ENCODE measurements around the gene PDGFRB.
A peak's percentile ranks its signal among the peaks of the same experiment; 100 is the strongest.

Gene PDGFRB

DNA sequence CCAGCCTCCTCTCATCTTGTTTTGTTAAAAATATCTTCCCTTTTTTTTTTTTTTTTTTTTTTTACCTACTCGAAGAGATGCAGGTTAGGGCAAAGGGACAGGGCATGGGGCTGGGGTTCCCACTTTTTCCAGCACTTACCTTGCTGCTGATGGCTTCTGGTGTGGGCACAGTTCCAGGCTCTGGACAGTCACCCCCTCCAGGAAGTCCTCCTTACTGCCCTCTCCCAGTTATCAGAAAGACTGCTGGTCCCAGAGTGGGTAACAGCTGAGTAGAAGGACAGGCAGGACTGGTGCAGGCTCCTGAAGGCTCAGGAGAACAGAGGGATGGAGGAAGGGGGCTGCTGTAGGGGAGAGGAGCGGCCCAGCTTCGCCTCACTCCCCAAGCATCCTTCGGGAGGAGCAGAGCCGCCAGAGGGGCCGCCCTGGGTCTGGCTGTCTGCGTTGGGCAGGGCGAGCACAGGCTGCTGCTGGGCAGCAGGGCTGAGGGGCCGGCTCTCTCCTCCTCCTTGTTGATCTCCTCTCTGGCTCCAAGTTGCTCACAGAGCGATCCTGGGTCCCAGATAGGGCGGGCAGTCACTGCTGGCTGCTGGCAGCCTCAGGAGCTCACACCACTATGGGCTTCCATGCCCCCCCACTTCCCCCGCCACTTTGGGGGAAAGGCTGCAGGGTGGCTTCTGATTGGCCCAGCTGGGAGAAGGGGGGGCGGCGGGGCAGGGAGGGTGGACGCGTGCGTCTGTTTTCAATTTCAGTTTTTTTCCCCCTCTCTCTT lies at the start of gene PDGFRB:
Gene PDGFRB, minus strand, starts transcription at position 588 of the 769 bp plus-strand sequence. CDS start 18,798 bp downstream, outside the sequence.
- peak; percentile 22 for DNase-seq

DNA sequence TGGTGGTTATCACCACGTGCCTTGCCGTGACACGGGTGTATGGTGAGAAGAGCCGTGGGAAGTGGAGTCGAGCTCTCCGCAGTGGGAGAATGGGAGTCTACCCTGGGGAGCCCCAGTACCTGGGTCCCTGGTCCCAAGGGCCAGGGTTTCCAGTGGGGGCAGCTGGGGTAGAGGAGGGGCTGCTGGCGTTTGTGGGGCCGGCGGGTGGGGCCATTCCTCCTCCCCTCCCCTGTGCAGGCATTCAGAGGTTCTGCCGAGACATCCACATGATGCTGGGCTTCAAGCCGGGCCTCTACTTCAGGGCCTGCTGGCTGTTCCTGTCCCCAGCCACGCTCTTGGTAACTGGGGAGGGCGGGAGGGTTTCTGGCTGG lies 48.9 kb upstream of the PDGFRB start:
- no peak for DNase-seq

GRCh38 chr5:150203832-150204589 lies 48.4 kb upstream of the PDGFRB start:
- no peak for DNase-seq

DNA sequence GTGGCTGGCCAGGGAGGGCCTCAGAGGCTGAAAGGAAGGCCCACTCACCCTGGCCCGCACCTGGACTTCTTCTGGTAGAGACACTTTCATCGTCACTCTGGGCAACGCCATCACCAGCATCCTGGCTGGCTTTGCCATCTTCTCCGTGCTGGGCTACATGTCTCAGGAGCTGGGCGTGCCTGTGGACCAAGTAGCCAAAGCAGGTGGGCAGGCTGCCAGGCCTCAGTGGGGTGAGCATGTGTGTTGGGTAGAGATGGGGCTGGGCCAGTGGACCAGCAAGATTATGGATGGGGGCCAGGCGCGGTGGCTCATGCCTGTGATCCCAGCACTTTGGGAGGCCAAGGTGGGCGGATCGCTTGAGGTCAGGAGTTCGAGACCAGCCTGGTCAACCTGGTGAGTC lies 46.9 kb upstream of the PDGFRB start:
- no peak for DNase-seq

DNA sequence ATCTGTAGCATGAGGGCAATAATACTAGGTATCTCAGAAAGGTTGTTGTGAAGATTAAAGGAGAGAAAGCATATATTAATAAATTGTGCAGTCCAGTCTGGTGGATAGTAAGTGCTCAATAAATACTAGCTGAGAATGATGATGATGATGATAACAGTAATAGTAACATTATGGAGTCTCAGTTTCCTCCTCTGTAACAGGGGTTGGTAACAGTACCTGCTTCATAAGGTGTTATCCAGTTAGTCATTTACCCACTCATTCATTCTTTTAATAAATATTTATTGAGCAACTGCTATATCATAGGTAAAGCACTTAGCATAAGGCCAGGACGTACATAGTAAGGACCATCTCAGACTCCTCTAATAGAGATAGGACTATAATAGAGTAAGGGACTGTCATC lies 41.8 kb upstream of the PDGFRB start:
- no peak for DNase-seq

- no peak for DNase-seq
Observed at GRCh38 chr5:150196986-150197385, 41.3 kb upstream of the PDGFRB start.

- DNase-seq = no peak
Observed at GRCh38 chr5:150196514-150196913, 40.9 kb upstream of the PDGFRB start.

GRCh38 chr5:150195736-150196485 lies 40.3 kb upstream of the PDGFRB start:
- DNase-seq = no peak

DNA sequence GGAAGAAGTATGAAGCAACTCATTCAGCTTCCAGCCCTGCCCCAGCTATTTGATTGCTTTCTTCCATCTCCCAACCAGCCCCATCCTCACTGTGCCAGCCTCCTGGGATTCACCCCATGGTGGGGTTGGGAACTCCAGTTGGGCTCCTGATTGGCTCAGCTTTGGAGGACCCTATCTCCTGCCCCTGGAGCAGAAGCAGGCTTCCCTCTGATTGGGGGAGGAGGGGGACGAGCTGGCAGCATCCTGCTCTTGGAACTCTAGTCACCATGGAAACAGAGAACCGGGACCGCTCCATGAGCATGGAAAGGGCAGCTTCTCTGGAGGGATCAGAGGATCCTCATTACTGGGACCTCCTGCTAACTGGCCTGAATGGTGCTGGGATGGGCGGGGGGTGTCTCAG lies 36.8 kb upstream of the PDGFRB start:
- no peak for DNase-seq

DNA sequence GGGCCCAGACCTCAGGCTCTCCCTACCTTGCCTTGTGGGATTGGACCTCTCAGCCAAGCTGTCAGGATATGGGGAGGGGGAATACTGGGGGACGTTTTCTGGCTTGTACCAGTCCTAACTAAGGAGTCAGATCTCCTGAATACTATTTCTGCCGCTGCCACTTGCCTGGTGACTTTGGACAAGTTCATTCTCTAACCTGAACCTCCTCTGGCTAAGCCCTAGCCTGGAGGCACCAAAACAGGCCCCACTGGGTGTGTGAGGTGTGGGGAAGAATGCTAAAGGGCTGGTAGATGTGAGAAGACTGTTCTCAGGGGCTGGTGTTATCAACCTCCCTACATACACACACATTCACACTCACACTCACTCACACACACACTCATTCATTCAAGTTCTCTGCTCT lies 35.3 kb upstream of the PDGFRB start:
- DNase-seq = no peak

DNA sequence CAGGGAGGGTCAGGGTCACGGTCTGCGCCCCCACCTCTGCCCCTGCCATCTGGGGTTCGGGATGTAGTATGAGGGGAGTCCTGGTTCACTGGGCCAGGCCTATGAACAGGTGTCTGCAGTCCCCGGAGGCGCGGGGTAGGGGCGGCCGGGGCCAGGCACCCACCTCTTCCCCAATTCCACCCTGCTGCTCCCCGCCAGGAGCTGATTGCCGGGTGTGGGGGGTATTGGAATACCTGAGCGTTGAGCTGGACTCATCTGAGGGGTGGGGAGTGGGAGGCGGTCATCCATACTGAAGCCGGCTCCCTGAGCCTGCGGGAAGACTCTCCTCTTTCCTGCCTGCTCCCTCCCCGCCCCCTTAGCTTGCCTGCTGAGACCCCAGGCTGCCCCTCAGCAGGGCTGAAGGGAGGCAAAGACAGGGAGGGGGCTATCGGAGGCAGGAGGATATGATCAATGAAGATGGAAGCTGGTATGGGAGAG lies 34.9 kb upstream of the PDGFRB start:
- no peak for DNase-seq

GRCh38 chr5:150189728-150190502 lies 34.3 kb upstream of the PDGFRB start, which contains the start of gene SLC6A7:
Gene SLC6A7 (plus strand): TSS chr5:150190062. CDS start chr5:150190328, 266 bp downstream.
- no peak for DNase-seq

DNA sequence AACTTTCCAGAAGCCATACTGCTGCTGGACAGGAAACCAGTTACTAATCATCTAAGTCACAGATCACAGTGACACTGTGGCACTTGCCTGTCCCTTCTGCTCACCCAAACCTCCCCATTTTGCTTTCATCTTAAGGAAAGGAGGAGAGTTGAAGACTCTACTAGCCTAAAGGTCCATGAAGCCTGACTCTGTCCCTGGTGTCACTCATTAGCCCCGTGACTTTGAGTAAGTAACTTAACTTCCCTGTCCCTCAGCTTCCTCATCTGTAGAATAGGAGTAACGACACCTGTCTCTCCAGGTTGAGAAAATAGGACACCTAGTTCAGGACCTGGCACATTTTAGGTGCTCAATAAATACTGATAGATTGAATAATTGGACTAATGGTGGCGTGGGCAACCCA lies 33.7 kb upstream of the PDGFRB start:
- DNase-seq = no peak

- DNase-seq = no peak
Observed at GRCh38 chr5:150188146-150188842, 32.6 kb upstream of the PDGFRB start.

DNA sequence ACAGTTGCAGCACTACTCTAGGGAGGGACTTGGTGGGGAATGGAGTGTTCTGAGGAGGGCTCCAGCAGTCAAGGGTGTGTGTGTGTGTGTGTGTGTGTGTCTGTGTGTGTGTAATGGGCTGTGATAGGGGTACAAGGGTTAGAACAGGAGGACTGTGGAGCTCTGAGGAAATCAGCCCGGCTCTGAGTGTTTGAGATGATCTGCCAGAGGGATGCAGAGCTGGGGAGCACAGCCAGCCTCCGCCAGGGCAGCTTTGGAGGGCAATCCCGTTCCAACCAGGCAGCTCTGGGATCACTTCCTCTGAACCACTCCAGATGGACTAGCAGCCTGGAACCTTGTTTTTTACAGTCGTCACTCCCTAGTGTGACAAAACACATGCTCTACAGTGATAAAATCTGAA lies 31.3 kb upstream of the PDGFRB start:
- no peak for DNase-seq

DNA sequence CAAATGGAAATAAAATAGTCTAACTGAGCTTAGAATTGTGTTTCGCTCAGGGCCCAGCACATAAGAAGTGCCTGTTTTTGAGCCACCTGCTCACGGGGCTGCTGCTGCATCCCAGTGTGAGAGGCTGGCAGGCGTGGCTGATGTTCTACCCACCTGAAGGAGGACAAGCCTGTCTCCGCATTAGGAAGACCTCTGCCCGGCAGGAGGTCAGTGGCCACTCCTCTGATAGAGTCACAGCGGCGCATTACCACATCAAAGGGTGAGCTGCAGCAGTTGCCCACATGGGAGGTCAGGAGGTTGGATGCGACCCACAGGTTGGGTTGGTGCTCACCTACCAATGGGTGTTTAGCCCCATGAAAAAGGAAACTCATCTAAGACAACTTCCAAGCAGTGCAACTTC lies 30.5 kb upstream of the PDGFRB start:
- DNase-seq = no peak

DNA sequence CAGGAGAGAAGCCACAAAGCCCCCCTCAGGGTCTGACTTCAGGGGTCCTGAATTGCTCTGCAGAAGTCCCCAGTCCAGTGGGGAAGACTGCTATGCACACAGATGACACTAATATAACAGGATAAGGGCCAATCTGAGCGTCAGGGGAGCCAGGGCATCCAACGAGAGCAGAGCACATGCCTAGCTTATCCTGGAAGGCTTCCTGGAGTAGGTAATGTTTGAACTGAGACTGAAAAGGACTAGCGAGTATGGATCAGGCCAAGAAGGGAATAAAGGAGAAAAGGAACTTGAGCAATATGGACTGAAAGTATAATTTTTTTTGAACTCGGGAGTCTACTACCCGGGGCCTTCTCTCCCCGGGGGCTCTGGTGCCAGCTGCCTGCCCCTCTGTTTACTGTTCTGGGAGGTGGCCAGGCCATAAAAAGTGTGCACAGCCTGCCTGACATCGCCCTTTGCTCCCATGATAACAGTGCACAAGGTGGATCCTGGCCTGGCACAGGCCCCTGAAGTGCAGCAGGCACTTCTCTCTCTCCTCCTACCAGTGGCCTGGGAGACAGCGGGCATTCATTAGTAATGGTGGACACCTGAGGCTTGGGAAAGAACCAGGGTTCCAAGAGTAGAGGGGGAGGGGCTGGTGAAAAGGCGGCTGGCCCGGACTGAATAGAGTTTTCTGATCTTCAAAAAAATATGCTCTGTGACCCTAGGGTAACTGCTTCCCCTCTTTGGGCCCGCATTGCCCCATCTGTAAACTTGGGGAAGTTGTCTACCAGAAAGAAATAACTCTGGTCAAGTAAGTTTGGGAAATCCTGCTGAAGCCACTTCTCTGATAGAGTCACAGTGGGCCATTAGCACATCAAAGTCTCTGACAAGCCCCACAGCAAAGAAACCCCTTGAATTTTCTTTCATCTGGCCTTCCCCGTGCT lies 29.6 kb upstream of the PDGFRB start:
- no peak for DNase-seq

- DNase-seq = no peak
Observed at GRCh38 chr5:150184006-150184405, 28.4 kb upstream of the PDGFRB start.

- DNase-seq = no peak
Observed at GRCh38 chr5:150183436-150183835, 27.8 kb upstream of the PDGFRB start.

DNA sequence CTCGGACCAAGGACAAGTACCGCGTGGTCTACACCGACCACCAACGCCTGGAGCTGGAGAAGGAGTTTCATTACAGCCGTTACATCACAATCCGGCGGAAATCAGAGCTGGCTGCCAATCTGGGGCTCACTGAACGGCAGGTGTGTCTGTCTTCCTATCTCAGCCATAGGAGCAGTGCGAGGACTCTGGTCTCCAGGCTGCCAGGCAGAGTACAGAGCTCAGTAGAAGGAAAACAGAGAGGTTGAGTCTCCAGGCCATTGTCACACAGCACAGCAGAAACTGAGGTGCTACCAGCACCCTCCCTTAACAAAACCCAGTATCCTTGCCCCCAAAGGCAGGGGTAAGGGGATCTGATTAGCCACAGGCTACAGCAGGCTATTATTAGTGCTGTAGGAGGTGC lies 27.1 kb upstream of the PDGFRB start:
- DNase-seq = no peak

Measured in stimulated activated CD4-positive, alpha-beta T cell treated with anti-CD3 and anti-CD28 coated beads, Interleukin-12 subunit alpha, Interleukin-12 subunit beta, amount 100 ng/mL, for 4 hours (primary cell).